Fibroblast of the aortic adventitia (primary cell): Measurements from ENCODE around the gene ZCCHC10. TPM values are rescaled to one million over a fixed set of nuclear protein-coding genes. Genes with fewer than 3 reads are reported as not detected.
"Not testable (repeated sequence)": the region's sequence is repeated elsewhere in the genome, so short reads cannot be mapped to it uniquely, and the experiment has no call there.

Experiments
- DNase-seq: peaks from one replicate; pipeline ENCODE4 v3.0.0-alpha.2; 2010; ENCODE audit warnings: low read depth
- H3K4me3 ChIP-seq: 2 replicates; pipeline ENCODE4 v1.5.1; 2011; ENCODE audit warnings: low read depth, mild to moderate bottlenecking, control low read depth, low read length, moderate library complexity
- total RNA-seq: library from RNA; depleted of rRNA; stranded (reverse); fragments of >200 nt; gene quantifications from 2 replicates; pipeline ENCODE4 v1.2.3, GENCODE V29; 2012; ENCODE audit warnings: low replicate concordance
- TF ChIP-seq, protein P1 (sequence below): IDR thresholded peaks from 2 replicates; pipeline ENCODE4 v1.5.1; 2011; ENCODE audit warnings: mild to moderate bottlenecking, low read length, control low read depth, inconsistent platforms; ENCODE audit not compliant: insufficient read depth

ZCCHC10 gene
- total RNA-seq, 1 donor, result 14.4 TPM

DNA sequence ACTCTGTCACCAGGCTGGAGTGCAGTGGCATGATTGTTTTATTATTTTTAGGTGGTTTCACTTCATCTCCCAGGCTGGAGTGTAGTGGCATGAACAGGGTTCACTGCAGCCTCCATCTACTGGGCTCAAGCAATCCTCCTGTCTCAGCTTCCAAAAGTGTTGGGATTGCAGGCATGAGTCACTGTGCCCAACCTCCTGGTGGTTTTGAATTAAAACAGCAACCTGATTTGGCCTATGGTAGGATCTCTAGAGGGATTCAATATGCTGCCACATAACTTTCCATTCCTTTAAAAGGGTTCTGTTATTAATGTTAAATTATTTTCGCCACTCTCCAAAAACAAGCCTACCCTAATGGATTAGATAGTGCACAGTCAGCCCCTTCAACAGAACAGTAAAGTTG, 15.6 kb upstream of the ZCCHC10 start:
- TF ChIP-seq, protein P1, sequence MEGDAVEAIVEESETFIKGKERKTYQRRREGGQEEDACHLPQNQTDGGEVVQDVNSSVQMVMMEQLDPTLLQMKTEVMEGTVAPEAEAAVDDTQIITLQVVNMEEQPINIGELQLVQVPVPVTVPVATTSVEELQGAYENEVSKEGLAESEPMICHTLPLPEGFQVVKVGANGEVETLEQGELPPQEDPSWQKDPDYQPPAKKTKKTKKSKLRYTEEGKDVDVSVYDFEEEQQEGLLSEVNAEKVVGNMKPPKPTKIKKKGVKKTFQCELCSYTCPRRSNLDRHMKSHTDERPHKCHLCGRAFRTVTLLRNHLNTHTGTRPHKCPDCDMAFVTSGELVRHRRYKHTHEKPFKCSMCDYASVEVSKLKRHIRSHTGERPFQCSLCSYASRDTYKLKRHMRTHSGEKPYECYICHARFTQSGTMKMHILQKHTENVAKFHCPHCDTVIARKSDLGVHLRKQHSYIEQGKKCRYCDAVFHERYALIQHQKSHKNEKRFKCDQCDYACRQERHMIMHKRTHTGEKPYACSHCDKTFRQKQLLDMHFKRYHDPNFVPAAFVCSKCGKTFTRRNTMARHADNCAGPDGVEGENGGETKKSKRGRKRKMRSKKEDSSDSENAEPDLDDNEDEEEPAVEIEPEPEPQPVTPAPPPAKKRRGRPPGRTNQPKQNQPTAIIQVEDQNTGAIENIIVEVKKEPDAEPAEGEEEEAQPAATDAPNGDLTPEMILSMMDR, result peak; percentile 5
- no peak overlapping the region for H3K4me3 ChIP-seq
- peak; percentile 42 for DNase-seq

DNA sequence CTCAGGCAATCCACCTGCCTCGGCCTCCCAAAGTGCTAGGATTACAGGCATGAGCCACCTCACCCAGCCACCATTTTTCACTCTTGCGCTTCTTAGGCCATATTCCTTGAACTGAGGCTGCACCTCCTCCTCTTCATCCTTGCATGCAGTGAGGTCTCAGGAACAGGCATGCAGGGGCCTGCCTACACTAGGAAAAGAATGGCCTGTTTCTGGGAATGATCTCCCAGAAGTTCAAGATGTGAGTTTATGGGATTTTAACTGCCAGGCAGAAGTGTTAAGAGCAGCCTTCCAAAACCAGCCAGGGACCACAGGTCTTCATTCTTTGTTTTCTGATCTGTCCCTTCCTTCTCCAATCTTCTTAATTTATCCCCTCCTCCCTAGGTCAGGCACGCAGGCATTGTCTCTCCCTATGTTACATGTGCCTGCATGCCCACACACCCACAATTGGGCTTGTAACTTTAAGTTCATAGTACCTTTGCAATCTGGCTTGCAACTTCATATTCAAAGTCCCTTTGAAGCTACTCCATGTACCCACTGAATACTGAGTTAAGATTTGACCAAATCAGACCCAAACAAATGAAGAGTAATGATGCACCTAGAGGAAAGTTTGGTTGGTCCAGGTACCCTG, 14.9 kb upstream of the ZCCHC10 start:
- no peak for DNase-seq
- H3K4me3 ChIP-seq, result no peak overlapping the region
- TF ChIP-seq, protein P1, result no peak

DNA sequence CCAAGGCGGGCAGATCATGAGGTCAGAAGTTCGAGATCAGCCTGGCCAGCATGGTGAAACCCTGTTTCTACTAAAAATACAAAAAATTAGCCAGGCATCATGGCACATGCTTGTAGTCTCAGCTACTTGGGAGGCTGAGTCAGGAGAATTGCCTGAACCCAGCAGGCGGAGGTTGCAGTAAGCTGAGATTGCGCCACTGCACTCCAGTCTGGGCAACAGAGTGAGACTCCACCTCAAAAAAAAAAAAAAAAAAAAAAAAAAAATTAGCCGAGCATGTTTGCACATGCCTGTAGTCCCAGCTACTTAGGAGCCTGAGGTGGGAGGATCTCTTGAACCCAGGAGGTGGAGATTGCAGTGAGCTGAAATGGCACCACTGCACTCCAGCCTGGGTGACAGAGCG, 10.3 kb upstream of the ZCCHC10 start:
- DNase-seq, H3K4me3 ChIP-seq: not testable (repeated sequence)

DNA sequence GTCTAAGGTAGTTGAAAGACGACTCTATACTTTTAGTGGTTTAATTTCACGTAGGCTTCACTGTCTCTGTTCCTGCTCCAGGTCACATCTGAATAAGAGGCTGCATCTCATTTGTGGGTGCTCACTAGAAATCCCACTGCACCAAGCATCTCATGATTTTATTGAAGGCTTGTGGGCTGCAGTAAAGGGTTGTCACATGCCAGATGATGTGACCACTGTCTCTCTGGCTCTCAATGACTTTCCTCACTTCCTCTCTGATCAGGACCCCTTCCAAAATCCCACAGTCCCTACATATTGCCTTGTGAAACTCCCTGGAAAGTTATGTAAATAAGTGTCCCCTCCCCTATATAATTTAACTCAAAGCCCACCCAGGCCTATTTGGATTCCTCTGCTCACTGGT, 8.9 kb upstream of the ZCCHC10 start:
- TF ChIP-seq, protein P1, result no peak
- H3K4me3 ChIP-seq, result no peak overlapping the region

DNA sequence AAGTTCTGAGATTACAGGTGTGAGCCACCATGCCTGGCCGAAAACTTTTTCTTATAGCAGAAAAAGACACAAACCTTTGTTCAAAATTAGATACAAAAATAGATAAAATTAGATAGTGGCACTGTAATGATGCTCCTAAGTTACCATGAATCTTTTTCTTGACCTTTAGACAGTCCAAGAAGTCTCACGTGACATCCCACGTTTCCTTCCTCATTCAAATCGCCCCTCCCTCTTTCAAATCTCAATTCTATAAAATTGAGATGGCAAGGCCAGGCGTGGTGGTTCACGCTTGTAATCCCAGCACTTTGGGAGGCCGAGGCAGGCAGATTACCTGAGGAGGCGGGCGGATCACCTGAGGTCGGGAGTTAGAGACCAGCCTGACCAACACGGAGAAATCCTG, 7.7 kb upstream of the ZCCHC10 start:
- TF ChIP-seq, protein P1, result no peak
- DNase-seq, result no peak
- H3K4me3 ChIP-seq, result no peak overlapping the region

More for the DNA sequence above, 8.9 kb upstream of the ZCCHC10 start:
- no peak for DNase-seq

DNA sequence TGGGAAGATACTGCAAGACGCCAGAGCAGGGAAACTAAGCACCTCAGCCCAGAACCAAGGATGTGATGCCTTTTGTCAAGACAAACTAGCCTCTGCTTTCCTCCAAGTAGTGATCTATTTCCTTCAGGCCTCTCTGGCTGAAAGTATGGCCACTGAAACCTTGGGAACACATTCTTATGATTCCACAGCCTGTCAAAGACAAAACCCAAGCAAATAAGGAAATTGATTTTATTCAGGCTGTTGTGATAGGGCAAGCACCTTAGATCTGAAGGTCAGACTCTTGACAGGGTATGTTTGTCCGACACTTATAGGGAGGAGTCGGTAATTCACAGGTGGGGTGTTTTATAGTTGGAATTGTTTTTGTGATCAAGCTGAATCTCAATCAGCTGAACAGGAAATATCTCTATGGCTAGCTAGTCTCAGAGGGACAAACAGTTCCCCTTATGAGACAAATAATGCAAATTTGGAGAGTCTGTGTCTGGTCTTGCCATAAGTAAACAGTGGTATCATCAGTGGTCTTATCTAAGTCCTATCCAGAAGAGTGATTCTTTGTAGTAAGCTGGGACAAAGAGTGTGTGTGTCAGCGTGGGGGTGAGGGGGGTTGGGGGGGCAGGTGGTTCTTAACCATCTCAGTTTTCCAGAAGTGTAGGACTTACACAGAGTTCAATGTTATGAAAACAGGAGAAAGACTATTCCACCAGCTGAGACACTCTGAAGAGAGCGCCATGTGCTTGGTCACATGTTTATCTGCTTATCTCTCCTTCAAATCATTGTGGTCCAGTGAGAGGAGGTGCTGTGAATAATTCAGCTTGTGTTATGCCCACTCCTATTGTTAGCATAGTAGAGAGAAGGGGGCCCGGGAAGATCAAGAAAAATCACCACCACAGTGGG, 6.7 kb upstream of the ZCCHC10 start:
- no peak for DNase-seq
- no peak overlapping the region for H3K4me3 ChIP-seq
- TF ChIP-seq, protein P1, result no peak

DNA sequence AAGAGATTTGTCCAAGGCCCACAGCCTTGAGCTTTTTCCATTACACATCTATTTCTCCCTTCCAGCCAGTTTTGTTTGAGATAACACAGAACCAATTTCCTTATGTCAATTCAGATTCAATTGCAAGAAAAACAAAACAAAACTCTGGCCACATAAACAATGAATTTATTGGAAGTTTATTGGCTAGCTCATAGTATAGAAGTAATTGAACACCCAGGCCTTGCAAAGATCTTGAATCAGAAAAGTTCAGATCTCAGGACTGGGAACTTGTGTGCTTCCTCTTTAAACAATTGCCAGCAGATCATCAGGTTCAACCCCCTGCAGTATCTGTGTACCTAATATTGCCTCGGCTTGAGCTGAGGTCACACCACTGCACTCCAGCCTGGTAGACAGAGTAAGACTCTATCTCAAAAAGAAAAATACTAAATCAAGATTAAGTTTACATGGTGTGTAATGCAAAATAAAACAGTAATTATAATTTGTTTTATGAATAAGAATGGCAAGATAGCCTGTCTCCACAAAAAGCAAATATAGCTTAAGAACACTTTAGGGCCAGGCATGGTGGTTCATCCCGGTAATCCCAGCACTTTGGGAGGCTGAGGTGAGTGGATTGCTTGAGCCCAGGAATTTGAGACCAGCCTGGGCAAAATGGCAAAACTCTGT, 4.1 kb upstream of the ZCCHC10 start:
- TF ChIP-seq, protein P1, result no peak
- DNase-seq, result no peak
- no peak overlapping the region for H3K4me3 ChIP-seq
